K562 (cell line): Measurements from ENCODE around the gene RNF180.

Source experiments
- BCL6 ChIP-seq: fragments of 250-450 bp; sonication (Bioruptor Pico); IDR thresholded peaks from 2 replicates; pipeline ENCODE4 v1.4.0; 2020
- NBN ChIP-seq: fragments of 450-650 bp; IDR thresholded peaks from 2 replicates; pipeline ENCODE4 v1.6.1; 2016; ENCODE audit warnings: low read depth, mild to moderate bottlenecking
- NCOA1 ChIP-seq: fragments of 450-650 bp; IDR thresholded peaks from 2 replicates; pipeline ENCODE4 v1.6.1; 2016; ENCODE audit warnings: low read depth
- ZNF184 ChIP-seq: sonication (generic); formaldehyde crosslinking; IDR thresholded peaks from 2 replicates; pipeline ENCODE4 v1.5.0; 2020; ENCODE audit warnings: missing genetic modification reagents
- TF ChIP-seq, protein P1 (sequence below): fragments of 450-650 bp; IDR thresholded peaks from 2 replicates; pipeline ENCODE4 v1.6.1; 2017; ENCODE audit warnings: antibody characterized with exemption, mild to moderate bottlenecking

- TF ChIP-seq BCL6 (CRISPR knock-in tag), result no peak
- TF ChIP-seq NCOA1, result no peak
- no peak for TF ChIP-seq NBN
- no peak for TF ChIP-seq ZNF184 (CRISPR knock-in tag)
- TF ChIP-seq, protein P1, sequence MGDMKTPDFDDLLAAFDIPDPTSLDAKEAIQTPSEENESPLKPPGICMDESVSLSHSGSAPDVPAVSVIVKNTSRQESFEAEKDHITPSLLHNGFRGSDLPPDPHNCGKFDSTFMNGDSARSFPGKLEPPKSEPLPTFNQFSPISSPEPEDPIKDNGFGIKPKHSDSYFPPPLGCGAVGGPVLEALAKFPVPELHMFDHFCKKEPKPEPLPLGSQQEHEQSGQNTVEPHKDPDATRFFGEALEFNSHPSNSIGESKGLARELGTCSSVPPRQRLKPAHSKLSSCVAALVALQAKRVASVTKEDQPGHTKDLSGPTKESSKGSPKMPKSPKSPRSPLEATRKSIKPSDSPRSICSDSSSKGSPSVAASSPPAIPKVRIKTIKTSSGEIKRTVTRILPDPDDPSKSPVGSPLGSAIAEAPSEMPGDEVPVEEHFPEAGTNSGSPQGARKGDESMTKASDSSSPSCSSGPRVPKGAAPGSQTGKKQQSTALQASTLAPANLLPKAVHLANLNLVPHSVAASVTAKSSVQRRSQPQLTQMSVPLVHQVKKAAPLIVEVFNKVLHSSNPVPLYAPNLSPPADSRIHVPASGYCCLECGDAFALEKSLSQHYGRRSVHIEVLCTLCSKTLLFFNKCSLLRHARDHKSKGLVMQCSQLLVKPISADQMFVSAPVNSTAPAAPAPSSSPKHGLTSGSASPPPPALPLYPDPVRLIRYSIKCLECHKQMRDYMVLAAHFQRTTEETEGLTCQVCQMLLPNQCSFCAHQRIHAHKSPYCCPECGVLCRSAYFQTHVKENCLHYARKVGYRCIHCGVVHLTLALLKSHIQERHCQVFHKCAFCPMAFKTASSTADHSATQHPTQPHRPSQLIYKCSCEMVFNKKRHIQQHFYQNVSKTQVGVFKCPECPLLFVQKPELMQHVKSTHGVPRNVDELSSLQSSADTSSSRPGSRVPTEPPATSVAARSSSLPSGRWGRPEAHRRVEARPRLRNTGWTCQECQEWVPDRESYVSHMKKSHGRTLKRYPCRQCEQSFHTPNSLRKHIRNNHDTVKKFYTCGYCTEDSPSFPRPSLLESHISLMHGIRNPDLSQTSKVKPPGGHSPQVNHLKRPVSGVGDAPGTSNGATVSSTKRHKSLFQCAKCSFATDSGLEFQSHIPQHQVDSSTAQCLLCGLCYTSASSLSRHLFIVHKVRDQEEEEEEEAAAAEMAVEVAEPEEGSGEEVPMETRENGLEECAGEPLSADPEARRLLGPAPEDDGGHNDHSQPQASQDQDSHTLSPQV, result no peak
These were observed 103.5 kb downstream of the RNF180 start for GRCh38 chr5:64269164-64269563.
